Spleen (tissue), 7 donors: ENCODE measurements around the gene HHAT.

Source experiments
- CTCF ChIP-seq, 11 experiments: fragments of 200-600 bp in 7 of 11; fragments of 450-650 bp in 4 of 11; sonication (generic) in 4 of 11; IDR thresholded peaks in 8 of 11; conservative IDR thresholded peaks in 3 of 11; 1 replicate in 7 of 11; 2 replicates in 4 of 11; pipeline versions ENCODE4 v1.4.0 to v1.8.0; 2016 to 2021; ENCODE audit warnings: antibody characterized with exemption in 11 of 11, inconsistent platforms in 4 of 11, mild to moderate bottlenecking in 1 of 11
- POLR2A ChIP-seq, 3 donors: fragments of 450-650 bp; IDR thresholded peaks; one replicate each; pipeline ENCODE4 v1.5.1; 2017; ENCODE audit warnings: antibody characterized with exemption in 3 of 3, mild to moderate bottlenecking in 1 of 3
- donor health status: DM: no; HTN: no; CAD: no; lungs with moderate emphysema.
- donor health status: DM: no; HTN: no; CAD: no.
- donor health status: DM: no; HTN: no; CAD: no.

GRCh38 chr1:210627755-210628154 lies 299.1 kb downstream of the HHAT start:
- TF ChIP-seq POLR2A (IDR thresholded peaks at IDR 0.05) (no peak), CTCF (IDR thresholded peaks at IDR 0.05 in 8 of 11, conservative IDR thresholded peaks at IDR 0.05 in 3 of 11) (no peak)
